DMS153 treated with DMSO at 0.1 percent for 48 hours (cell line): ENCODE results near the gene PATE1.
"Not testable (repeated sequence)": the region's sequence is repeated elsewhere in the genome, so short reads cannot be mapped to it uniquely, and the experiment has no call there.

ENCODE experiments used
- DNase-seq: peaks from one replicate; lab custom pipeline; 2025; ENCODE audit not compliant: unreplicated experiment; lab: John Stamatoyannopoulos, UW

Gene PATE1

GRCh38 chr11:125745979-125746378 lies at the start of gene PATE1:
PATE1 (plus strand) TSS chr11:125746279; CDS start chr11:125746305, 26 bp downstream.
- no peak for DNase-seq

- no peak for DNase-seq
Observed at GRCh38 chr11:125701018-125701610, 45.0 kb upstream of the PATE1 start.

- DNase-seq: no peak
Observed at GRCh38 chr11:125701858-125702621, 44.0 kb upstream of the PATE1 start.

- not testable (repeated sequence) for DNase-seq
Observed at GRCh38 chr11:125704686-125705085, 41.4 kb upstream of the PATE1 start.

- DNase-seq: no peak
Observed at GRCh38 chr11:125720781-125721180, 25.3 kb upstream of the PATE1 start.

- DNase-seq: no peak
Observed at GRCh38 chr11:125724125-125724524, 22.0 kb upstream of the PATE1 start.

- DNase-seq: no peak
Observed at GRCh38 chr11:125728969-125729368, 17.1 kb upstream of the PATE1 start.

- no peak for DNase-seq
Observed at GRCh38 chr11:125740617-125741016, 5.5 kb upstream of the PATE1 start.

- DNase-seq: no peak
Observed at GRCh38 chr11:125743681-125744080, 2.4 kb upstream of the PATE1 start.

- DNase-seq: no peak
Observed at GRCh38 chr11:125750629-125751028, 4.5 kb downstream of the PATE1 start.

- DNase-seq: no peak
Observed at GRCh38 chr11:125756050-125756449, 10.0 kb downstream of the PATE1 start.

GRCh38 chr11:125762445-125762844 lies 16.4 kb downstream of the PATE1 start:
- DNase-seq: no peak

GRCh38 chr11:125763483-125763882 lies 17.4 kb downstream of the PATE1 start:
- no peak for DNase-seq

GRCh38 chr11:125766251-125766650 lies 20.2 kb downstream of the PATE1 start:
- no peak for DNase-seq

- DNase-seq: no peak
Observed at GRCh38 chr11:125768336-125769046, 22.4 kb downstream of the PATE1 start.

GRCh38 chr11:125770583-125770982 lies 24.5 kb downstream of the PATE1 start:
- no peak for DNase-seq

GRCh38 chr11:125772834-125773505 lies 26.9 kb downstream of the PATE1 start:
- DNase-seq: no peak

GRCh38 chr11:125773516-125773915 lies 27.4 kb downstream of the PATE1 start:
- DNase-seq: no peak

GRCh38 chr11:125777309-125777708 lies 31.2 kb downstream of the PATE1 start:
- DNase-seq: no peak

- DNase-seq: no peak
Observed at GRCh38 chr11:125778728-125779127, 32.6 kb downstream of the PATE1 start, which contains the start of gene PATE2. PATE2 (minus strand) TSS chr11:125778828; CDS start chr11:125778773, 55 bp downstream.

- no peak for DNase-seq
Observed at GRCh38 chr11:125784678-125785077, 38.6 kb downstream of the PATE1 start.
